Skeletal muscle tissue (tissue), 4 donors: ENCODE results near the gene MAS1. TPM values are rescaled to one million over a fixed set of nuclear protein-coding genes. Genes with fewer than 3 reads are reported as not detected.
"Not testable (repeated sequence)": the region's sequence is repeated elsewhere in the genome, so short reads cannot be mapped to it uniquely, and the experiment has no call there.

Experiments
- H3K27ac ChIP-seq: one replicate; pipeline ENCODE4 v1.7.0; 2013; ENCODE audit warnings: mild to moderate bottlenecking, low read depth, low read length, inconsistent platforms
- H3K27me3 ChIP-seq, 3 donors: one replicate each; pipeline ENCODE4 v1.7.0; 2013; ENCODE audit warnings: low read length in 3 of 3; ENCODE audit not compliant: control insufficient read depth in 3 of 3, insufficient read depth in 3 of 3
- H3K36me3 ChIP-seq, 3 donors: one replicate each; pipeline ENCODE4 v1.7.0; 2013; ENCODE audit warnings: low read length in 3 of 3; ENCODE audit not compliant: control insufficient read depth in 3 of 3, insufficient read depth in 3 of 3
- H3K4me1 ChIP-seq, 3 donors: one replicate each; pipeline ENCODE4 v1.7.0; 2013; ENCODE audit warnings: low read length in 3 of 3, mild to moderate bottlenecking in 3 of 3; ENCODE audit not compliant: control insufficient read depth in 3 of 3, insufficient read depth in 3 of 3
- H3K4me3 ChIP-seq, 3 donors: one replicate each; pipeline ENCODE4 v1.7.0; 2013; ENCODE audit warnings: low read length in 3 of 3
- H3K9ac ChIP-seq, 3 donors: one replicate each; pipeline ENCODE4 v1.7.0; 2013; ENCODE audit warnings: low read length in 3 of 3, mild to moderate bottlenecking in 3 of 3, moderate library complexity in 2 of 3, low read depth in 1 of 3
- H3K9me3 ChIP-seq, 3 donors: one replicate each; pipeline ENCODE4 v1.7.0; 2013; ENCODE audit warnings: low read length in 3 of 3; ENCODE audit not compliant: control insufficient read depth in 3 of 3
- total RNA-seq: library from RNA; depleted of rRNA; stranded (reverse); fragments of >200 nt; gene quantifications from one replicate; pipeline ENCODE4 v1.2.3, GENCODE V29; 2014
- donor health status: Osteomylitis.

The MAS1 gene
- total RNA-seq, result under 0.01 TPM

DNA sequence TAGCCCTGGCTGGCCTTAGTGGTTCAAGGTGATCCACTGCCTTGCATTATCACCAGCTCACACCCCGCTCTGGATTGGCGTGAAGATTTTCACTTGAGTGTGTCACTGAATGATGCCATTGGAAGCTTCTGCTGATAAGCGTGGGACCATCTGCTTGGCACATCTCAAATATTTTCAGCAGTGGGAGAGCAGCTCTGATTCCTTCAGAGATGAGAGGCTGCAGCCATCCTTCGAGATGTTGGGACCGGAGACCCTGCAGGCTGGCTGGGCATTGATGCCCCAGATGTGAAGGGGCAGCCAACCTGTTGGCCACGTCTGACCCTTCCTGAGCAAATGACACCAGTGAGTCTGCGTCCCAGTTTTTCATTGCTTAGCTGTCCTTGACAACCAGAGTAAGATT is at the start of gene MAS1:
Gene MAS1 (plus strand): TSS at position 197 of the 400 bp plus-strand sequence. CDS start 15,968 bp downstream, outside the sequence.
- no peaks in the 10 kb centered on the region for H3K36me3 ChIP-seq
- H3K27ac ChIP-seq, result no peak within 1 kb of the TSS
- no peak within 1 kb of the TSS for H3K4me3 ChIP-seq
- no peak within 1 kb of the TSS for H3K9ac ChIP-seq
- H3K9me3 ChIP-seq, result no peaks in the 10 kb centered on the region
- H3K27me3 ChIP-seq, result peaks cover 22 to 36% (median 29%) of the 10 kb centered on the region in 3 donors
- no peaks in the 10 kb centered on the region for H3K4me1 ChIP-seq

DNA sequence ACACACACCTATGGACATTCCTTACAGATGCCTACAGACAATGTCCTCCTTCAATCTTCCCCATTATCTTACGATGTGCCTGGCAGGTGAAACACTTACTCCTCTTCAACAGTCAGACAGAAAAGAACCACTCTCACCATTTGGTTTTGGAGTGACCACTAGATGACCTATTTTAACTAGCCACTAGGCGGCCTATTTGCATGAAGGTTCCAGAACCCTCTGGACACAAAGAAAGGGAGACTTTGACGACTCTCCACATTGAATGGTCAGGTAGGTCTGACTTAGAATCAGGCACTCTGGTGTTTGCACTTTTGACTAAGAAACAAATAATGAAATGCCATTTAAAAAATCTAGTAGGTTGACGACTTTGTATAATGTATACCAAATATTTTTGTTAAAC is 48.8 kb upstream of the MAS1 start:
- H3K9ac ChIP-seq, result no peak overlapping the region
- no peaks in the 10 kb centered on the region for H3K27me3 ChIP-seq
- no peaks in the 10 kb centered on the region for H3K36me3 ChIP-seq
- no peak overlapping the region for H3K4me3 ChIP-seq
- no peaks in the 10 kb centered on the region for H3K4me1 ChIP-seq
- no peak overlapping the region for H3K27ac ChIP-seq
- H3K9me3 ChIP-seq, result no peaks in the 10 kb centered on the region

DNA sequence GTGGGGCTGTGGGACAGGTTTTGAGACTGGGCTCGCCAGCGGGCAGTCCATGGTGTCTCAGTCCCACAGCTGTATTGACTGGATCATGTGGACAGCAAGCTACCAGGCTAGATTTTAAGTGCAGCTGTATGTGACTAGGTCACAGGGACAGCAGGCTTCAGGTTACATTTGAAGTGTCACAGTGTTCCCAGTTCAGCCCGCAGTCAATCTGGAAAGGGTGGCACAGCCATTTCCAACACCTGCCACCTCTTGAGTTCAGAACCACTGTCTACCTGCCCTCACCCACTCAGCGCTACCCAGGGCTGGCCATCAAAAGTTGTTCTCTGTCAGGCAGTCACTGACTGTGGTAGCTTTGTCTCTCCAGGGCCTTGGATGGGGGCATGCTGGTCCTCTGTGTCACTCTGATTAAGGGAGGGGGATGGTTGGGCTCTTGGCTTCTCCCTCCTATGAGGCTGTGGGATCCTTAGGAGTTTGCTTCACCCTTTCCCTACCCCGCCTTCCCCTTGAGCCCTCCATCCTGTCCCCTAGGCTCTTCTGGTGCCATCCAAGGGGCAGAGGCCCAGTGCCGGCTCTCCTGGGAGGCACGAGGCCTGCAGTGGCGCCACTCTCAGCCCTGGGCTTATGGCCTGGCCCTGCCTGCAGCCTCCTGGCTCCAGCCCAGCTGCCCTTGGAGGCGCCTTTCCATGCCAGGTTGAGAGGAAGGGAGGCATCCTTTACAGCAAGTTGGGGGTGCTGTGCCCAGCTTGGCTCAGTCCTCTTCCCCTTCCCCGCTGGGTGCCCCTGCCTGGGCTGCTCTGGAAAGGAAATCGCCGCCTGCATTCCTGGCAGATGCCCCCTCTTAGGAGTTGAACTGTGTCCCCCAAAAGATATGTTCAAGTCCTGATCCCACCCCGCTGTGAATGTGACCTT is 45.8 kb upstream of the MAS1 start:
- no peak overlapping the region for H3K27ac ChIP-seq
- H3K36me3 ChIP-seq, result no peaks in the 10 kb centered on the region

DNA sequence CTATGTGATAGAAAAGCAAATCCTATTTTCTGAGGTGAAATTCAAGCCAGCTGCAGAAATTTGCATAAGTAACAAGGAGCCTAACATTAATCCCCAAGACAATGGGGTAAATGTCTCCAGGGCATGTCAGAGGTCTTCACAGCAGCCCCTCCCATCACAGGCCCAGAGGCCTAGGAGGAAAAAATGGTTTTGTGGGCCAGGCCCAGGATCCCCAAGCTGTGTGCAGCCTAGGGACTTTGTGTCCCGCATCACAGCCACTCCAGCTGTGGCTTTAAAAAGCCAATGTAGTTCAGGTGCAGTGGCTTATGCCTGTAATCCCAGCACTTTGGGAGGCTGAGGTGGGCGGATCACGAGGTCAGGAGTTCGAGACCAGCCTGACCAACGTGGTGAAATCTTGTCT is 42.2 kb upstream of the MAS1 start:
- H3K4me1 ChIP-seq, H3K27ac ChIP-seq, H3K4me3 ChIP-seq, H3K36me3 ChIP-seq, H3K9me3 ChIP-seq, H3K27me3 ChIP-seq, H3K9ac ChIP-seq: not testable (repeated sequence)

More for the DNA sequence above, 45.8 kb upstream of the MAS1 start:
- no peak overlapping the region for H3K4me3 ChIP-seq
- no peaks in the 10 kb centered on the region for H3K27me3 ChIP-seq
- no peaks in the 10 kb centered on the region for H3K9me3 ChIP-seq
- no peaks in the 10 kb centered on the region for H3K4me1 ChIP-seq
- no peak overlapping the region for H3K9ac ChIP-seq

DNA sequence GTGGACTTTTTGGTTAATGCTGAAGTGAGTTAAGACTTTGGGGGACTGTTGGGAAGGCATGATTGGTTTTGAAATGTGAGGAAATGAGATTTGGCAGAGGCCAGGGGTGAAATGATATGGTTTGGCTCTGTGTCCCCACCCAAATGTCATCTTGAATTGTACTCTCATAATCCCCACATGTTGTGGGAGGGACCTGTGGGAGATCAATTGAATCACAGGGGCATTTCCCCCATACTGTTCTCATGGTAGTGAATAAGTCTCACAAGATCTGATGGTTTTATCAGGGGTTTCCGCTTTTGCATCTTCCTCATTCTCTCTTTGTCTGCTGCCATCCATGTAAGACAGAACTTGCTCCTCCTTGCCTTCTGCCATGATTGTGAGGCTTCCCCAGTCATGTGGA is 40.9 kb upstream of the MAS1 start:
- H3K27me3 ChIP-seq, H3K36me3 ChIP-seq, H3K4me1 ChIP-seq, H3K27ac ChIP-seq, H3K9me3 ChIP-seq, H3K9ac ChIP-seq, H3K4me3 ChIP-seq: not testable (repeated sequence)

DNA sequence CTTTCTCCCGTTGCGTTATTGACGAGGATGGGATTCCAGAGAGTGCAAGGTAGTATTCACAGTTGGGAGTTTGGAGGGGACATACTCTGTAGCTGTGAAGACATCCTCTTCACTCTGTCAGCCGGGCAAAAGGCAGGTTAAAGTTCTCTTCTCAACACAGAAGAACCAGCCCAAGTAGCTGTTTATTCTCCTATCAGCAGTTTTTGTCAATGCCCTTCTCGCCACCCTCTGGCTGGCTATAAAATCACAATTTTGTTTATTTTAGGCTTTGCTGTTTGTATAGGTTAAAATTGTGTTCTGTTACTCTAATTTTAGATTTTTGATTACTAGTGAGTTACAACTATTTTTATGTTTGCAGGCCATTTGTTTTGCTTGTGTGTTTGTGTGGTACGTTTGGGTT is 37.9 kb upstream of the MAS1 start:
- H3K4me1 ChIP-seq, result no peaks in the 10 kb centered on the region
- H3K27me3 ChIP-seq, result no peaks in the 10 kb centered on the region
- H3K36me3 ChIP-seq, result no peaks in the 10 kb centered on the region
- no peak overlapping the region for H3K27ac ChIP-seq
- no peaks in the 10 kb centered on the region for H3K9me3 ChIP-seq
- H3K9ac ChIP-seq, result no peak overlapping the region
- H3K4me3 ChIP-seq, result no peak overlapping the region

DNA sequence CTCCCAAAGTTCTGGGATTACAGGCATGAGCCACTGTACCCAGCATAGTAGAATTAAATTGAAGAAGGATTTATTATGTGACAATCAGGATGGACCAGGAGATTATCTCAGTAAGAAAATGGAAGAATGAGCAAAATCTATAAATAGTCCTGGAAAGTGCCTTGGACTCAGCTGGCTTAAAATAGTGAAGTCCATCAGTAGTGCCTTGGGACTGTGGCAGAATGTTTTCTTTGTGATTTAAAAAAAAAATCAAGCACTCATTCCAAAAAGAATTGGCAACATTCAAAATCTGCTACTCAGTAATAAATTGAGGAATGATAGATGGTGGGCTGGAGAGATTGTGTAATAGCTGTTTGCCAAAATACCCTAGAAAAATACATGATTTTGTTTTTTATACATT is 37.0 kb upstream of the MAS1 start:
- Histone ChIP-seq H3K9me3 (no peaks in the 10 kb centered on the region), H3K27ac (no peak overlapping the region), H3K4me3 (no peak overlapping the region), H3K9ac (no peak overlapping the region), H3K27me3 (no peaks in the 10 kb centered on the region), H3K36me3 (no peaks in the 10 kb centered on the region), H3K4me1 (no peaks in the 10 kb centered on the region)

DNA sequence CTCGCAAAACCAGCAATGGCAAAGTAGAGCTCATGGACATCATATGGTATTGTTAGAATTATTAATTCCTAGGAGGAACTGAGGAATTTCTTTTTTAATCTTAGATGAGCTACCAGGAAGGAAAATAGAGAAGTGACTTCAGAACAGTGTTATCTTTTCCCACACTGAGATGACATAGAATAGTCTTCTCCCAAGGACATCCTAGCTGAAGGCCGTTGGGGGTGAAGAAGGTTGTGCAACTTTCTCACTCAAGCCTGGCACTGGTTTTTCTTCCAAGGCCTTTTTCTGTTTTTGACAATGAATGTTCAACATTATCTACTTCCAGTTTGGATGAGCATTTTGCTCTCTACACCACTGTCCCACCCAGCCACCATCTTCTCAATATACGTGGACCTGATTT is 35.8 kb upstream of the MAS1 start:
- Histone ChIP-seq H3K27me3 (no peaks in the 10 kb centered on the region), H3K4me1 (no peaks in the 10 kb centered on the region), H3K36me3 (no peaks in the 10 kb centered on the region), H3K27ac (no peak overlapping the region), H3K4me3 (no peak overlapping the region), H3K9me3 (no peaks in the 10 kb centered on the region), H3K9ac (no peak overlapping the region)

DNA sequence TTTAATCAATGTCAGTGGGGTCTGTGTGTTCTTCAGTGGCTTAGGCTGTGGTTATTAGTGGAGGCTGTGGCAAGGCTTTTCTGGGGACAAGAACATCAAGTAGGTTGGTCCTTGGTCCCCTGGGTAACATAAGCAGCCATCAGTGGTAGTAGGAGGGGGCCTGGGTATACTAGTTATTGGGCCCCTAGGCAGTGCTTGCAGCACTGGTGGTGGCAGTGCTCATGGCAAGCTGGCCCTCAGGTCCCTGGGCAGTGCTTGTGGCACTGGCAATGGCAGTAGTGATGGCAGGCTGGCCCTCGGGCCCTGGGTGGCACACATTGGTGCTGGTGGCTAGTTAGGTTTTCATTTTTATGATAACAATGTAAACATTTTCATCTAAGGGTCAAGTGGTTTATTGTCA is 32.5 kb upstream of the MAS1 start:
- Histone ChIP-seq H3K9ac (no peak overlapping the region), H3K27ac (no peak overlapping the region)

DNA sequence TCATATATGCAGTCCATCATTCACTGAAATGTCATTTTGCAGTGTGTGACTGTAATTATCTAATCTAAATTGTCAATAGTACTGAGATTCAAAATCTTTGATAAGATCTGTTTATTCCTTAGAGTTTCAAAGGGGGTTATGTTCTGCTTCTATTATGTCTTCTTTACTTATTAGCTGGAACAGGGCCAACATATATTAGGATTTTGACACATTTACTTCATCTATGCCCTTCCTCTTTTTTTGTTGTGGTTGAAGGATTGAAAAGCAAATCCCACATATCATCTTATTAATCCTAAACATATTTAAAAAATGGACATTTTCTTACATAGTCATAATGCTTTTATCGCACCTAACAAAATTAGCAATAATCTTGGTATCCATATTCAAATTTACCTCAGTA is 30.3 kb upstream of the MAS1 start:
- Histone ChIP-seq H3K36me3 (no peaks in the 10 kb centered on the region), H3K9ac (no peak overlapping the region), H3K4me1 (no peaks in the 10 kb centered on the region), H3K27ac (no peak overlapping the region), H3K9me3 (no peaks in the 10 kb centered on the region), H3K4me3 (no peak overlapping the region), H3K27me3 (no peaks in the 10 kb centered on the region)

More for the DNA sequence above, 32.5 kb upstream of the MAS1 start:
- no peak overlapping the region for H3K4me3 ChIP-seq
- H3K9me3 ChIP-seq, result no peaks in the 10 kb centered on the region
- H3K36me3 ChIP-seq, result no peaks in the 10 kb centered on the region
- H3K4me1 ChIP-seq, result no peaks in the 10 kb centered on the region
- no peaks in the 10 kb centered on the region for H3K27me3 ChIP-seq
